GM18526 (cell line): ENCODE data around the gene TRIM17.

Source experiments
- POLR2A ChIP-seq: IDR thresholded peaks from 3 replicates; pipeline ENCODE4 v1.6.1; 2011; ENCODE audit not compliant: insufficient read length; ENCODE audit errors: extremely low read depth

Gene TRIM17, protein sequence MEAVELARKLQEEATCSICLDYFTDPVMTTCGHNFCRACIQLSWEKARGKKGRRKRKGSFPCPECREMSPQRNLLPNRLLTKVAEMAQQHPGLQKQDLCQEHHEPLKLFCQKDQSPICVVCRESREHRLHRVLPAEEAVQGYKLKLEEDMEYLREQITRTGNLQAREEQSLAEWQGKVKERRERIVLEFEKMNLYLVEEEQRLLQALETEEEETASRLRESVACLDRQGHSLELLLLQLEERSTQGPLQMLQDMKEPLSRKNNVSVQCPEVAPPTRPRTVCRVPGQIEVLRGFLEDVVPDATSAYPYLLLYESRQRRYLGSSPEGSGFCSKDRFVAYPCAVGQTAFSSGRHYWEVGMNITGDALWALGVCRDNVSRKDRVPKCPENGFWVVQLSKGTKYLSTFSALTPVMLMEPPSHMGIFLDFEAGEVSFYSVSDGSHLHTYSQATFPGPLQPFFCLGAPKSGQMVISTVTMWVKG

DNA sequence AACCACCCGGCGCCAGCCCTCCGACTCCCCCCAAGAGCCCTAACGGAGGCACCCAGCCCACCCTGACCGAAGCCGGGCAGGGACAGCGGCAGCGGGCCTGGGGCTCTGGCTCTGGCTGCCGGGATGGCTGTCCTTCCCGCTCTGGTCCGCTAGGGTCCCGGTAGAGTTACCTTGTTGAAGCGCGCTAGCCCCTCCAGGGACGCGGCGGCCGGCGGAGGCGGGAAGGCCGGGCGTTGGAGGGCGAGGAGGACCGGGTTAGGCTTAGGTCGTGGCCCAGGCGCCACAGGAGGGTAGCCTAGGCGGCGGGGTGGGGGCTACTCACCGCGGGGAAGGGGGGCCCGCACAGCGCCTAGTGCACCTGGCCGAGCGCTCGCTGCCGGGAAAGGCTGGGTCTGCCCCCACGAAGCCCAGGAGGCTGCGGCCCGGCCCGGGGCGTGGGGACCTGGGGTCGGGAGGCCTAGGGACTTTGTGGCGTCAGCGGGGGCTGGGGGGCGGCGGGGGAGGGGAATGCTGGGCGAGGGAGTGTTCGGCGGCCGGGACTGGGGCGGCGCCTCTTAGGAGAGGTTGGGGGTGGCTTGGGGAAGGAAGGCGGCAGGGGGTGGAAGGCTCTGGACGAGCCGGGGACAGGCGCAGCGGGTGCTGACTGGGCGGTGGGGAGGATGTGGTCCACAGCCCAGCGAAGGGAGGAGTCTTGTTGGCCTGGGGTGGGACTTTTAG lies at the start of gene TRIM17:
Gene TRIM17 (minus strand): TSS at position 645 of the 717 bp plus-strand sequence. CDS start 1,789 bp downstream, outside the sequence.
- no peak for TF ChIP-seq POLR2A

DNA sequence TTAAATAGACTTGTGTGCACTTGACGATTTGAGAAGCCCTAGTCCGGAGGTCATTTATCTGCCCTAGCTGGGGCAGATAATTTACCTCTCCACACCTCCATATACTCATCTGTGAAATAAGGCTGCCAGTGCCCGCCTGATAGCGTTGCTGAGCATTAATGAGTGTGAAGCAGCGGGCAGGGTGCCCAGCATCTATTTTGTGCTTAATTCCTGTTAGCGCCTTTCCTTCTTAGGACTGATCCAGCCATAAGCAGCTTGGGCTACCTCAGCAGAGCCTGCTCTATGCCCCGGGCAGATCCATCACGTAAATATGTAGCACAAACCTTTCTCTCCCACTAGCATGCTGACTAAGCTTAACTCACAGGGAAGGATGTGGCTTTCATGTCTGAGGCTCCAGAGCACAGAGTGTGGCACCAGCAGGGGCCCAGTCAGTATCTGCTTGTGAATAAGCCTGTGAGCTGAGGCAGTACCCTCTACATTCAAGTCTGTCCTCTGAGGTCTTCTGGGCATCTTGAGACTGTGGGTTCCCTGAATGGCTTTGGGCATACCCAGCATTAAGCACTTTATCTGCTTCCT lies 49.0 kb upstream of the TRIM17 start:
- TF ChIP-seq POLR2A, result no peak

DNA sequence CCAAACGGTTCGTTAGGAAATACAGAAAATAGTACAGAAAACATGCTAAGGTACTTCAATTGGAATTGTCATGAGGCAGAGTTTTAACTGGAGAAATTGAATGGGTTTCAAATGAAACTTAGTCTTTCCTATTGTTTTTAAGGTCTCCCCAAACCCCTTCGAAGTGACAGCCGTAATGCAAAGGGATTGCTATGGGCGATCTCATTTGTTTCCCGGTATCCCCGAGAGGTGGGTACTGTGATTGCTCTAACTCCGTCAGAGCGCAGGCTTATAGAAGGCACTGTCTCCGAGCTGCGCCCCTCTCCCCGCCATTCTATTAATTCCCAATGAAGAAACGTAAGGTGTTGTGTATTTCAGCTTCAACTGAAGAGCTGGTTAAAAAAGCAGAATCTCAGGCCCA lies 48.5 kb upstream of the TRIM17 start:
- no peak for TF ChIP-seq POLR2A

DNA sequence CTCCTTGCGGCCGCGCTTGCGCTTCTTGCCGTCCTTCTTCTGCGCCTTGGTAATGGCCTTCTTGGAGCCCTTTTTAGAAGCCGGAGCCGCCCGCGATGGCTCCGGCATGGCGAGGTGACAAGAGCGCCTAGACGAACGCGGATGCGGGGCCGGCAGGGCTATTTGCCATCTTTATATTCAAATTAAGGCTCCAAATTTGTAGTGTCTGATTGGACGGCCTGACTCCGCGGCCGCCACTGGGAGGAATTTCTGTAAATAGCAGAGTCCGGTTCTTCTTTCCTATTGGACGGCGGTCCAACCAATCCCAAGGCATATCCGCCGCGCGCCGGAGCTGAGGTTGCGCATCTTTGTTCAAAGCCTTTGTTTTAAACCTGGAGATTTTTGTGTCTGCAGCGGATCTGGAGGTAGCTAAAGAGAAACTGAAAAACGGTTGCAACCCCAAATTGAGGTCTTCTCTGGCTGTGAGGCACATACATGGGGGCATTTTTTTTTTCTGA lies 47.9 kb upstream of the TRIM17 start:
- TF ChIP-seq POLR2A, result peak; percentile 56

DNA sequence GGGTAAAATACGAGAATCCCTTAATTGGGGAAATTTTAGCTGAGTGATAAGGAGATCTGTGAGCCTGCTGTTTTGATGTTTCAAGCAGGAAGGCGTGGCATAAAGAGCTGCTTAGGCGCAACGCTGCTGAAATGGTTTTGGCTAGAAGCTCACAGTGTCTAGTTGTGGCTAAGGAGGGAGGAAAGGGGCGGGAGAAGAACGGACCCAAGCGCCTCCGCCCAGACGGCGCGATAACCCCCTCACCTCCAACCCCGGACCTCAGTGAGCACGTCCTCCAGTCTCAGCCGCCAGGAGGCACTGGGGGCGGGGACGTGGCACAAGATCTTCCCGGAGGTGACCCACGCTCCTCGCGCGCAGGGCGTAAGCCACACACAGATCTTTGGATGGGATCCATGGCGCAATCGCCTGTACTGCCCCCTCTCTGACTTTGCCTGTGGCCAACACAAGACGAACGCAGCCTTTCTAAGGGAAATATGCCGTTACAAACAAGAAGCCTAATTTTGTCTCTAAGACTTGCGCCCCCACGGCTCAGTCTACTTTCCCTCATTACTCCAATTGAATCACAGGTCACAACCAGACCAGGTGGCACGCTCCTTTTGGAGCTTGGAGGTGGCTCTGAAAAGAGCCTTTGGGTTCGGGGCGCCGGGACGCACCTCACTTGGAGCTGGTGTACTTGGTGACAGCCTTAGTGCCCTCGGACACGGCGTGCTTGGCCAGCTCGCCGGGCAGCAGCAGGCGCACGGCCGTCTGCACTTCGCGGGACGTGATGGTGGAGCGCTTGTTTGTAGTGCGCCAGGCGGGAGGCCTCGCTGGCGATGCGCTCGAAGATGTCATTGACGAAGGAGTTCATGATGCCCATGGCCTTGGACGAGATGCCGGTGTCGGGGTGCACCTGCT lies 47.1 kb upstream of the TRIM17 start:
- TF ChIP-seq POLR2A, result no peak

DNA sequence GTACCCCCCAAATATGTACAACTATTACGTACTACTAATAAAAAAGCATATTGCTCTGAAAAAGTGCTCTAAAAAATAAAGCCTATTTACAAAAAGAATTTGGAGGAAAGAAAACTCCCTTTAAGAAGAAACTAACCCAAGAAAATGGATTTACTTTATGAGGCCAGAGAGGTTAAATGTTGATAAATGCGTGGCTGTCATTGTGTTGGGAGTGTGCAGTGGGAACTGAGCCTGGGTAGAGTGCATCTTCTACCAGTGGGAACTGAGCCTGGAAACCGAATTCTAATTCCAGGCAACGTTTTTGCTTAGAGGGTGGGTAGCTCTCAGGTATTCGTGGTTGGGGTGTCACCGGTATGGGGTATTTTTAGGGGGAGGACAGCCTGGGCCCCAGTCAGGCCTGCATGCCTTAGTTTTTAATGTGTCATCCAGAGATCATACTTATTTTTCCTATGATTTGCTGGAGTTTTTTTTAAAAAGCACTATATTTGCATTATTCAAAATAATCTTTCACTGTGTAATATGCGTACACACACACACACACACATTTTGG lies 46.4 kb upstream of the TRIM17 start:
- no peak for TF ChIP-seq POLR2A

DNA sequence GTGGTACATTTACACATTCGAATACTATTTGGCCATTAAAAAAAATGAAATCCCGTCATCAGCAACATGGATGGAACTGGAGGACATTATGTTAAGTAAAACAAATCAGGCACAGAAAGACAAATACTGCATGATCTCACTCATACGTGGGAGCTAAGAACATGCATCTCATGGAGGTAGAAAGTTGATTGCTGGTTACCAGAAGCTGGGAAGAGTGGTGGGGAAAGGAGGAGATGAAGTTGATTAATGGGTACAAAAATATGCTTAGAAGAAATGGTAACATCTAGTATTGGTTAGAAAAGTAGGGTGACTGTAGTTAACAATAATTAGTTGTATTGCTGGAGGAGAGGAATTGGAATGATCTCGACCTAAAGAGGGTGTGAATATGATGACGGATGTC lies 45.9 kb upstream of the TRIM17 start:
- TF ChIP-seq POLR2A, result no peak

DNA sequence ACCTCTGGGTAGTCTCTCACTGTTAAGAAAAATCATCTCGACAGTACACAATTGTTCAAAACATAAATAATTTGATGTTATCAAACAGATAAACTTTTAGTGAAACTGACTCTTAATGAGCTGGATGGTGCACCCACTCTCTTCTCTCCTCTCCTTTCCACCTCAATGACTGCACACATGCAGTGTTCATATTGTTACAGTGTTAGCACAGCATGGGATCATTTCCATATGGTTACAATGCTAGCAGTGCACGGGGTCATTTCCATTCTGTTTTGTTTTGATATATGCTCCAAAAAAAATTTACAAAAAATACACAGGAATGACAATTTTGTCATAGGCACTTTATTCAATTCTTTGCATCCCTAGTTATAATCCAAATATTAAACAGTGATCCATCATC lies 44.2 kb upstream of the TRIM17 start:
- no peak for TF ChIP-seq POLR2A

DNA sequence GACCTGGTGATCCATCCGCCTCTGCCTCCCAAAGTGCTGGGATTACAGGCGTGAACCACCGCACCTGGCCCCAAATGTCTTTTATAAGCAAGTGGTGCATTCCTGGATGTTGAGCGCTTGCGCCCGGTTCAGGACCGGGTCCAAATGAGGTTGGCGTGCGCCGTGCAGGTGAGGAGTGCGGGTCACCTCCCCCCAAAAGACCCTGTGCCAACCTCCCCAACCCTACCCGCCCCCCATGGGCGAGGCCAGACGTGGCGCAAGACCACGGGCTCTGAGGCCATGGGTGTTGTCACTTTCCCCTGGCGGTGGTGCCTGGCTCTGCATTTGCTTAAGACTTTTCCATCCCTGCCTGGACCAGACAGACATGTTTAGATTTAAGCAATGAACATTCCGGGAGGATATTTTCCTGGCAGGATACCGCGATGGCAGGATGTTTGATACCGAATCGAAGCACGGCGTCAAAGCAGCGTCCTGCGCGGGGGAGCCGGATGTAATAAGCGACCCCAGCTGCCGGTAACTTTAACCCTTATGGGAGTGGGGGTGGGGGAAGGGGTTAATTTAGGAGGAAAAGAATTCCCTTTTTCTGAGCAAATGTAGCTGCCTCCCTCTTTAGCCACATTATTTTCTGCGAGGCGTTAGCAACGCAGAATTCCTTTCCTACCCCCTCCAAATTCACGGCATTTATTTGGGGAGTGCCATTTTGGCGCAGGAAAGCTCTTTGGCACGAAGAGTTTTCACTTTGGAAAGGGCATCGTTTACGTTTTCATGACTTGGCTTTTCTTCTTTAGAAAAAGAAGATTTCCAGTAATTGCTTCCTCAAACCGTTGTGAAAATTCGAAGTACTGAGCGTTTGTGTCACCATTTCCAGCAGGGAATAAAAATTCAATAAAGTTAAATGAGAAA lies 42.7 kb upstream of the TRIM17 start:
- TF ChIP-seq POLR2A, result peak; percentile 48

DNA sequence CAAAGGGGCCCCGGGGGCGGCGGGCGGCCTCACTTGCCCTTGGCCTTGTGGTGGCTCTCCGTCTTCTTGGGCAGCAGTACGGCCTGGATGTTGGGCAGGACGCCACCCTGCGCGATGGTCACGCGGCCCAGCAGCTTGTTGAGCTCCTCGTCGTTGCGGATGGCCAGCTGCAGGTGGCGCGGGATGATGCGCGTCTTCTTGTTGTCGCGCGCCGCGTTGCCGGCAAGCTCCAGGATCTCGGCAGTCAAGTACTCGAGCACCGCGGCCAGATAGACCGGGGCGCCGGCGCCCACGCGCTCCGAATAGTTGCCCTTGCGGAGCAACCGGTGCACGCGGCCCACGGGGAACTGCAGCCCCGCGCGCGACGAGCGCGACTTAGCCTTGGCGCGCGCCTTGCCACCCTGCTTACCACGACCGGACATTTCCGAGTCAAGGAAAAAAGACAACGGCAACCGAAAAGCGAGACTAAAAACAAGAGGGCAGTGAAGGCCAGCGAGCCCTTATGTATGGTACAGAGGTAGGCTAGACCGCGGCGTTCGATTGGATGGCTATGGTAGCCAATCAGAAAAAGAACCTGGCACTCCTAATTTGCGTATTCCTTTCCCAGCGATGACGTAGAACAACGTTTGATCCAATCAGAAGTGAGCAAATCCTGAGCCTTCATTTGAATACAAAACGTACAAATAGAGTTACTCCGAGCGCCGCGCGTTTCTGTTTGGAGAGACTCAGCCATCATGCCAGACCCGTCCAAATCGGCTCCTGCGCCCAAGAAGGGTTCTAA lies 40.9 kb upstream of the TRIM17 start:
- peak; percentile 79 for TF ChIP-seq POLR2A

DNA sequence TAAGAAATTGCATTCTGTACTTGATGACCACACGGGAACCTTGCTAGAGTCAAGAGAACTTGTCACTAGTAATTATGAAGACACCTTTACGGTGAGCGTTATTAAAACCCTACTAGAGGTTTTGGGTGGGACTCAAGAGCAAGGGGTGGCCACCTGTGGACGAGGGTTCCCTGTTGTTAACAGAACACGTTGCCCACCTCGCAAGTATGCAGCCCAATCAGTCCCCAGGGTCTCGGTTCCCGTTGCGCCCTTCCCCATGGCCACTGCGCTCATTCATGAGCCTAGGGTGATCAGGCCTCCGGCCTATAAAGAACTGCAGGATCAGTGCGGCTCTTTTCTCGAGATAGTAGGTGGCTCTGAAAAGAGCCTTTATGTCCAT lies 40.3 kb upstream of the TRIM17 start:
- no peak for TF ChIP-seq POLR2A

DNA sequence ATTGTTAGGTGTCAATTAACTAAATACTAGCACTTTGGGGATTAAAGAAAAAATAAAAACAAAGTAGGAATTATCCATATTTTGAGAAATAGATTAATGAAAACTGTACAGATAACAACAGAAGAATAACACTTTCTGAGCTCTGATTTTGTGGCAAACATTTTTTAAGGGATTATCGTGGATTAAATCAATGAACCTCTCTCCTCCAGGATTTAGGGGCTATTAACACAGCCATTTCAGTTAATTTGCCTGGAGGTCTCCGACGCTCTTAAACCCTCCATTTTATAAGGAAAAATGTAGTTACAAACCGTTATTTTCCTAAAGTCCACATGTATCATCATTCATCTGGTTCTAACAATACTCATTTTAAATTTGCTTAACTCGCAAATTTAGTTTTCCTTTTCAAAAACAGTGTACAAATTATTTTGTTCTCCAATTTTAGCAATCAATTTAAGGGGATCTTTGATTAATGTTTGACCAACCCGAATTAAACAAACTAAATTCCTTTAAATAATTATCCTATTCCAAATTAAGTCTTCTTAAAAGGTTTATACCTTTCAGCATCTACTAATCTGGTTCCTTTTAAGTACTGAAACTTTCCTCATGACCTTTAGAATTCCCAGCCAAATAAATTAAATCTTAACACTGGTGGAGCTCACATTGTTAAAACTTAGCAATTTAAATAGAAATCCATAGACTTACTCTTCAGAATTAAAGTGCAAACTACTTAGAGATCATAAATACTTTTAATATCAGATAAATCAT lies 39.8 kb upstream of the TRIM17 start:
- TF ChIP-seq POLR2A, result no peak
